Upper lobe of left lung (tissue), 4 donors: ENCODE measurements around the gene ANKS1B.

Experiments used
- CTCF ChIP-seq, 6 experiments: fragments of 450-650 bp in 4 of 6; fragments of 200-600 bp in 2 of 6; sonication (generic) in 2 of 6; IDR thresholded peaks; one replicate each; pipeline ENCODE4 v1.5.1; 2016 to 2019; ENCODE audit warnings: antibody characterized with exemption in 6 of 6
- POLR2A ChIP-seq, 4 donors: fragments of 450-650 bp; IDR thresholded peaks; one replicate each; pipeline ENCODE4 v1.5.1; 2016 to 2017; ENCODE audit warnings: antibody characterized with exemption in 4 of 4, mild to moderate bottlenecking in 2 of 4

GRCh38 chr12:98763656-98764055, 1221.1 kb downstream of the ANKS1B start:
- TF ChIP-seq POLR2A (IDR thresholded peaks at IDR 0.05) (no peak), CTCF (IDR thresholded peaks at IDR 0.05) (no peak)
